GM19372 (cell line): ENCODE results near the gene NEURL1B.
A peak's percentile ranks its signal among the peaks of the same experiment; 100 is the strongest.
"Not testable (repeated sequence)": the region's sequence is repeated elsewhere in the genome, so short reads cannot be mapped to it uniquely, and the experiment has no call there.

Experiments used
- ATAC-seq: cut with Tn5 transposase; IDR thresholded peaks from one replicate; pipeline ENCODE4 v1.9.1; 2021; ENCODE audit warnings: mild to moderate bottlenecking, low read depth, moderate library complexity; ENCODE audit not compliant: unreplicated experiment

Gene NEURL1B, protein sequence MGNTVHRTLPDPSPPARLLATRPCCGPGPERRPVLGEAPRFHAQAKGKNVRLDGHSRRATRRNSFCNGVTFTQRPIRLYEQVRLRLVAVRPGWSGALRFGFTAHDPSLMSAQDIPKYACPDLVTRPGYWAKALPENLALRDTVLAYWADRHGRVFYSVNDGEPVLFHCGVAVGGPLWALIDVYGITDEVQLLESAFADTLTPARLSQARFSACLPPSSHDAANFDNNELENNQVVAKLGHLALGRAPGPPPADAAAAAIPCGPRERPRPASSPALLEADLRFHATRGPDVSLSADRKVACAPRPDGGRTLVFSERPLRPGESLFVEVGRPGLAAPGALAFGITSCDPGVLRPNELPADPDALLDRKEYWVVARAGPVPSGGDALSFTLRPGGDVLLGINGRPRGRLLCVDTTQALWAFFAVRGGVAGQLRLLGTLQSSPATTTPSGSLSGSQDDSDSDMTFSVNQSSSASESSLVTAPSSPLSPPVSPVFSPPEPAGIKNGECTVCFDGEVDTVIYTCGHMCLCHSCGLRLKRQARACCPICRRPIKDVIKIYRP

DNA sequence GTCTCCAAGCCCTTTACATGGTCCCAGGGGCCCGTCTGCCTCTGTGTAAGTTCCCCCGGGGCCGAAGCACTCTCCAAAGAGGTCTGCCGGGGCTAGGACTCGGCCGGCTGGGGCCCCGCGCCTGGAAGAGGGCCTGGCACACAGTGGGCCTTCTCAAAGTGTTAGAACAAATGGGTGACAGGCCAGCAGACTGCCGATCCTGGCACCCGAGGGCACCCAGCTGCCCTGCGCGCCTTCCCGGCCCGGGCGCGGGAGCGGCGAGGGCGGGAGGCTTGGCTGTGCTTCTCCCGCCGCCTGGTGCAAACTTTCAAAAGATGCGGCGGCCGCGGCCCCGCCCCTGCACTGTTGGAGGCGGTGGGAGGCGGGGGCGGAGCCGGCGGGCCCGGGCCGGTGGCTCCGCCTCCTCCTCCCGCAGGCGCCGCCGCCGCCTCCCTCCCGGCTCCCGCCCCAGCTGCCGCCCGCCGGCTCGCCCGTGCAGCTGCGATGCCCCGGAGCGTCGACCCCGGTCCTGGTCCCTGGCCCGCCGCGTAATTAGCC, at the start of gene NEURL1B:
Gene NEURL1B, plus strand, starts transcription at position 442 of the 537 bp plus-strand sequence. CDS start 144 bp downstream, outside the sequence.
- ATAC-seq, result peak; percentile 78

DNA sequence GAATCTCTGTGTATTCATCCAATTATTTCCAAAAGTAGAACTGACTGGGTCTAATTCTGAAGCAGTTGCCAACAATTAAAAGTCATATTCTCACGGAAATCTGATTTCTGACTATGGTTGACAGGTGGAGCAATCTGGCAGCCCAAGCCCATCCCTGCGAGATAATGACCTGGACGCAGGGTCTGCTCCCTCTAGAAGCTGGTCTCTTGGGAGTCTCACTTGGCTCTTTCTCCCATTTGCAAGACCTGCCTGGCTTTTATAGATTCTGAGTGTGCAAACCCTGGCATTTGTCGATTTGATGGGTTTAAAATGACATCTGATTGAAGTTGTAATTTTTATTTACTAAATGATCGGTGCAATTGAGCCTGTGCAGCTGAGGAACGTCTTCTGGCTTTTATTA, 49.4 kb upstream of the NEURL1B start:
- ATAC-seq, result no peak

DNA sequence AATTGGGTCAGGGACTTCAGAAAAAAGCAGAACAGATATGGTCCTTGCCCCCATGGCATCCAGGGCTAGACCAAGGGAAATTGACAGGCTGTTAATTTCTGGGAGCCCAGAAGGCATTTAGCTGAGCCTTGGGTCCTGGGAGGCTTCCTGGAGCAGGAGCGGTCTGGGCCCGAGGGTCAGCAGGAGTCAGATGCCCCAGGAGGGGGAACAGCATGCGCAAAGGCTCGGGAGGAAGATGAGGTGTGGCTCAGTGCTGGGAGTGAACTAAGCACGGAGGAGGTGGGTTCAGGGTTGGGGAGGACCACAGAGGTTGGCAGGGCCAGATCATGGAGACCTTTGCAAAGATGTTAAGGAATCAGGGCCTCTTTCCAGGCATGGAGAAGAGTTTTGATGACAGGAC, 48.2 kb upstream of the NEURL1B start:
- no peak for ATAC-seq

DNA sequence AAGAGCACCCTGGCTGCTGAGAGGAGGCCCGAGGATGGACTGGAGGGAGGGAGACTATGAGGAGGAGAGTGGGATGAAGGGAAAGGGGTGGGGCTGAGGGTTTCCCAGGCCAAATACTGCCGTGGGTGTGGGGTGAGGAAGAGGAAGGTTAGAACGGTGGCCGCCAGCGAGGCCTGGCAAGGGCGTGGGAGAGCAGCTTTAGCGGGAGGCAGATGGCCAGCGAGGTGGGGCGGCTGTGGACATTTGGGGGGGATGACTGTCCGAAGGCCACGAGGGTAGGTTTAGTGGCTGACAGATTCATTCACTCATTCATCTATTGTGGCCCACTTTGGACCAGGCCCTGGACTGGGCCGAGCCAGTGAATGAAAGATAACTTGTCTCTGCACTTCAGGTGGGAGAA, 47.8 kb upstream of the NEURL1B start:
- no peak for ATAC-seq

DNA sequence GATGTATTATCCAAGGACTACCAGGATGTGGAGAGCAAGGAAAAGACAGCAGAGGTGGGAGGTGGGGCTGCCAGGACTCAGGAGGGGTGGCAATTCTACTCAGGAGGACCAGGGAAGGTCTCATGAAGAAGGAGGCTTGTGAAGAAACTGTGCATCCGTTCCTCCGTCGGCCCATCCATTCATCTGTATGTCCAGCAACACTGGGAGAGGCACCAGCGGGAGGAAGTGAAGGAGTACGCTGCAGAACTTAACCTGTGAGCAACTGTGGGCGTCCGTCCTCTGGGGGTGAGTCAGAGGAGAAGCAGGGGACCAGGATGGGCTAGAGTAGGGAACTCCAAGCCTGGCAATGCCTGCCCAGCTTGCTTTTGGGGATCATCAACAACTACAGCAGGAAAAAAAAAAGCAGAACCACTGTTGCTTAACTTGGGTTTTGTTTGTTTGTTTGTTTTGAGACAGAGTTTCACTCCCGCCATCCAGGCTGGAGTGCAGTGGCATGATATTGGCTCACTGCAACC, 47.3 kb upstream of the NEURL1B start:
- ATAC-seq, result no peak

DNA sequence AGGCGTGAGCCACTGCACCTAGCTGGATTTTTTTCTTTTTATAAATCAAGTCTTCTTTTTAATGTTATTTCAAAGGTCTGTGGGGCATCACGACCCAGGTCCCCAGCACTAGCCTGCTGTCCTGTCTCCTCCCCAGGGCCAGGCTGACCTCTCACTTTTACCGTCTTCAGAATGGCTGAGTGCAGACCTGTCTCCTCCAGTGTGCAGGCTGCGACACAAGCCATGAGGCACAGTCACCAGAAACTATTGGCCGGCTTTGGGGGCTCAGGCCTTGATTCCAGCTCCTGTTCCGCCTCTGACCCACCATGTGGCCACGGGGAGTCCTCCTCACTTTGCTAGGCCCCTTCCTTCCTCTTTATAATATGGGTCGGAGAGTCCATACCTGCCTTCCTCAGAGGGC, 46.6 kb upstream of the NEURL1B start:
- no peak for ATAC-seq

DNA sequence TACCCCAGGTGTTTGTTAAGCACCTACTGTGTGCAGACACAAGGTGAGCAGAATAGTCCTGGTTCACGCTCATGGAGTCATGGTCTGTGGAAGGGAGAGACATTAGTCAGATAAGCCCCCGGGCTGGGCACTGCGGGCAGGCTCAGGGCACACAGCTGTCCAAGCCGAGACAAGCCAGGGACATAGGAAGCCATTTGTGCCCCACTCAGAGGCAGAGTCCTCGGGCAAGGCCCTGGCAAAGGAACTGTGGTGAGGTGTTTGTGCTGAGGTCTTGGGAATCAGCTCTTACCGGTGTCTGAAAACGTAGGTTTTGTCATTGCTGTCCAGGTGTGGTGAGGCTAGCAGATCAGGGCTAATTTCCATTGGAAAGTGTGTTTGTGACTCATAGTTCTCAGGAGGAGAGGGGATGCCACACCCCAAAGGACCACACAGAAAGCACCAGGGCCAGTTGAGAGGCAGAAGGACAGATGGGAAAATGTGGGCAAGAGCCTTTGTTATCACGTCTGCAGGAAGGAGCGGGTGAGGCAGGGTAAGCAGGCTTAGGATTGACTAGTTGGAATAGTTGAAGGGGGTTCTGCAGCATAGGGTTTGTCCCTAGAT, 46.1 kb upstream of the NEURL1B start:
- no peak for ATAC-seq

DNA sequence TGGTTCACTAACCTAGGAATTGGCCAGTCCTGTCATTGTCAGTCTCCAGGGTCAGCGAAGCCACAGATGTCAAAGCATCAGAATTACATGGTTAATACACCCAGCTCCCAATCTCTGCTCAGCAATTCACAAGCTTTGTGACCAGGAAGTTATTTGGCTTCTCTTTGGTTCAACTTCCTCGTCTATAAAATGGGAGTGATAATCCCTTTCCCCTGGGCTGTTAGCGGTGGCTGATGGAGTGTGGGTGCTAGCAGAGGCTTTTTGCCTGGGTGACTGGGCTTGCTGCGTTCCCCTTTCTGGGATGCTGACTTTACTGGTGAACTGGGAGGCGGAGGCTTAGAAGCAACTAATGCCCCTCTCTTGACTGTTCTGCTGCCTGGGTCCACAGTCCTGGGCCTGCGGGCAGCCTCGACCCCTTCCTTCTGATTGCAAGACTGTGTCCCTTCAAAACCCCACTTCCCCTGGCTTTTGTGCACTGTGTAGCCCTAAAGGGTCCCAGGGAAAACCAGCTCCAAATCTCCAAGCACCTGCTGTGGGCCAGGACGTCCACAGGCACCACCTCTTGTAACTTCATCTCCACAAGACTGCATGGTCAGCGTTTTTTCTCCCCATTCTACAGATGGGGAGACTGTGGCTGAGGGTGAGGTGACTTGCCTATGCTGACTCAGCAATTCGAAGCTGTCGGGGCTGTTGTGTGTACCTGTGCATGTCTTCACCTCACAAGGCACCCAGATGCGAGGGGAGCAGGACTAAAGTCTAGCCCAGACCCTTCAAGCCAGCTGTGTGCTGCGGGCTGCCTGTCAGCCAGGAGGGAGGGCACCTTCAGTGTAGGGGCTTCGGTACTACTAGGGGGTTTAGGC, 45.2 kb upstream of the NEURL1B start:
- no peak for ATAC-seq

DNA sequence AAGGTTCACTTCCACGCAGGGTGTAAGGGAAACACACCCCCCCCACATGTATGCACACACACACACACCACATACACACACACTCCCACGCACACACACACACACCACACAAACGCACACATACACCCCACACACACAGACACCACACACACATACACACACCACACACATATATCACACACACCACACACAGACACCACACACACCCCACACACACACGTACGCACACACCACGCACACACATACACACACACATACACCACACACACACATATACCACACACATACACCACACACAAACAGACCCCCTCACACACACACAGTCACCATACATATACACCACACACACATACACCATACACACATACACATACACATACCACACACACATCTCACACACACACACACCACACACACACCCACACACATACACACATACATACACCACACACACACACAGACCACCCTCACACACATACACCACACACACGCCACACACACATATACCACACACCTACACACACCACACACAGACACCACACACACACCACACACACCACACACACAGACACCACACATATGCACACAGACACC, 44.3 kb upstream of the NEURL1B start:
- no peak for ATAC-seq

DNA sequence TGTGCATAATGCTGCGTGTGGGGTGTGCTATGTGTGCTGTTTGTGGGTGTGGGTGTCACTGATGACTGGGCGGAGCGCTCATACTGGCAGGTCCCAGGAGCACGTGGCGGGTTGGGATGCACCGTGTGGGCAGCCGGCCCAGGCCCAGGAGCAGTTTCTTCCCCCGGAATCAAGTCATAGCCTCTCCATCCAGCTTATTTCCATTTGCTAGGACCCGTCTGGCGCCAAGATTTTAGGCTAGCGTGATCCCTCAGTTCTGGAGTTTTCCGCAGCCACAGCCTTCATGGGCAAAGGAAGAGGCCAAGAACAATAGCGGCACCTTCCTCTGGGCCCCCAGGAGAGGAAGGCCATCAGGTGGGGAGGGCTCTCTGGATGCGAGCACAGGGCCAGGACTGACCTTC, 43.3 kb upstream of the NEURL1B start:
- no peak for ATAC-seq

DNA sequence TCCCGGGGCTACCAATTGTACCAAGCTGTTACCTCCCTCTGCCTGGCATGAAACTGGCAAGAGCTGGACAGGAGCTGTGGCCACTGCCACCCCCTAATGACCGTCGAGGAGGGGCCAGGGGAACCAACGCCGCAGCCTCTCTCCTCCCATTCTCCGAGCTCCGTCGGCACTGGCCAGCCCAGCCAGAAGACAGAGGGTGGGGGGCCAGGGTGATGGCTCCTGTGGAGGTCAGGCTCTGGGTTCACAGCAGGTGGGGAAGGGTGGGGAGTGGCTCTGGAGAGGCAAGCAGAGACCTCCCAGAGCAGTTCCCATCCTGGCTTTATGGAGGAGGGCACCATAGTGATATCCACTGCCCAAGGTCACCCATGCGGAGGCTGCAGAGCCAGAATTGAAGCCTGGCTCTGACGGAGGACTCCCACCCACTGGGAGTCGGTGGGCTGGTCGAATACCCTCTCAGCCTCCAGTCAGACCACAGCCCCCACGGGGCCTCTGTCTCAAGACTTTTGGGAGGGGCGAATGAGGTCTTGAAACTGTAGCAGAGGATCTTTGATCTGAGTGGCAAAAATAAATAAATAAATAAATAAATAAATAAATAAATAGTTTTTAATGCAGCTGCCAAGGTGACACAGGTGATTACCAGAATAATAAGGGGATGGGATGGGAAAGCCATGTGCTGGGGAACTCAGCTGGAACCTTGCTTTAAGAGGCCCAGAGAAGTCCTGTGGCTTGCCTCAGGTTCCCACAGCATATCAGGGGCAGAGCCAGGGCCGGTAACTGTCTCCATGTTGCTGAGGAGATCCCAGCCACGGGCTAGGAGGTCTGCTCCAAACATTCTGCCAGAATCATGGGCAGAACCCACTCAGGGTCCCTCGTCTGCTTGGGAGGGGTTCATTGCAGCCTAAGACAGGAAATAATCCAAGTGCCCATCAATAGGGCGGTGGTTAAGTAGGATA, 42.5 kb upstream of the NEURL1B start:
- no peak for ATAC-seq

DNA sequence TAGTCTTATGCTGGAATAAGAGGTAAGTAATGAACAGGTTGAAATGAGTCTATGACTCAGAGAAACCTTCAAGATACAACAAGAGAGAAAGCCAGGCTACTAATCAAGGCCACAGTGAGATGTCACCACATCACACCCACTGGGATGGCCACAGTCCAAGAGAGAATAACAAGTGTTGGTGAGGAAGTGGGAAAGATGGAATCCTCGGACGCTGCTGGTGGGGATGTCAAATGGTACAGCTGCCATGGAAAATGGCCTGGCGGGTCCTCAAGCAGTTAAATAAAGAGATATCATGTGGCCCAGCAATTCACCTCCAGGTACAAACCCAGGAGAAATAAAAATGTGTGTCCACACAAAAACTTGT, 41.9 kb upstream of the NEURL1B start:
- no peak for ATAC-seq

DNA sequence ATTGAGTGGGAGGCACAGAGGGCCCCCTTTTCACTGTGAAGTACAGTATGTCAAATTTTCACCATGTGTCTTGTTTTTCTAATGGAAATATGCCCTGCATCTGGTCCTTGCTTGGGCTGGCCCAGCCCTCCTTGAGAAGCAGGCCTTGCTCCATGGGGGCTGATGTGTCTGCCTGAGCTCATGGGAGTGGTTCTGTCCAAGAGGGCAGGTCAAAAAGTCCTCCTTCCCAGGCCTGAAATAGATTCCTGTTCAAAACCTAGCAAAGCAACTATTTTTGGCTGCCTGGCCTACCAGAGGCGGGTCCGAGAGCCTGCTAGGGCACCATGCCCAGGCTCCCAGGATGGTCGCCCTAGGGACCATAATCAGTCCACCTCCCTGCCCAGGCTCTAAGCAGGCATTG, 40.5 kb upstream of the NEURL1B start:
- no peak for ATAC-seq

DNA sequence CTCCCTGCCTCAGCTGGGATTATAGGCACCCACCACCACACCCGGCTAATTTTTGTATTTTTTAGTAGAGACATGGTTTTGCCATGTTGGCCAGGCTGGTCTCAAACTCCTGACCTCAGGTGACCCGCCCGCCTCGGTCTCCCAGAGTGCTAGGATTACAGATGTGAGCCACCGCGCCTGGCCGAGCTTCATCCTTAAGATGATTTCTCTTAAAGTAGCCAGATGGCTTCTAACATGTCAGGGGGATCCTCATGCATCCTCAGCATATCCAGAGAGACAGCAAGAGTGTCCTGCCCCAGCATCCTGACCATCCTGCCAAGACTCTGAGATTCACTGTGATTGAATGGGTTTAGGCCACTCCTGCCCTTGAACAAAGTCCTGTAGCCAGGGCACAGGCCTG, 39.5 kb upstream of the NEURL1B start:
- ATAC-seq, result not testable (repeated sequence)

DNA sequence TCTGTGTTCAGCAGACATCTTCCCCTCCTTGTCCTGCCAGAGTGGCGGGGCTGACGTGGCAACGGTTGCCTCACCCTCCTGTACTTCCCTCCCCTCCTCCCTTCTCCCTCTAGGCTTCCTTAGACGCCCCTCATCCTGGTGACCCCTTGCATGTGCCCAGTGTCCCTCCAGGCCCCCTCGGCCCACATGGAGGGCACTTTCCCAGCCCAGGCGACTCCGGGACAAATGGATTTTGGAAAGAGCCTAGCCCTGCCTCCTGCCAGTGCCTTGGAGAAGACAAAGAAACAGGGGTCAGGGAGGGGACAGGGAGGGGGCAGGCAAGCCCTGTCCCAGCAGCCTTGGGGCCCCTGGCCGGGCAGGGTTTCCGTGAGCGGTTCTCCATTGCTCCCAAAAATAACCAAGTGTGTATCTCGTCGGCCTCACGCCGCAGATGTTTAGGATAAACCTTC, 38.3 kb upstream of the NEURL1B start:
- no peak for ATAC-seq

DNA sequence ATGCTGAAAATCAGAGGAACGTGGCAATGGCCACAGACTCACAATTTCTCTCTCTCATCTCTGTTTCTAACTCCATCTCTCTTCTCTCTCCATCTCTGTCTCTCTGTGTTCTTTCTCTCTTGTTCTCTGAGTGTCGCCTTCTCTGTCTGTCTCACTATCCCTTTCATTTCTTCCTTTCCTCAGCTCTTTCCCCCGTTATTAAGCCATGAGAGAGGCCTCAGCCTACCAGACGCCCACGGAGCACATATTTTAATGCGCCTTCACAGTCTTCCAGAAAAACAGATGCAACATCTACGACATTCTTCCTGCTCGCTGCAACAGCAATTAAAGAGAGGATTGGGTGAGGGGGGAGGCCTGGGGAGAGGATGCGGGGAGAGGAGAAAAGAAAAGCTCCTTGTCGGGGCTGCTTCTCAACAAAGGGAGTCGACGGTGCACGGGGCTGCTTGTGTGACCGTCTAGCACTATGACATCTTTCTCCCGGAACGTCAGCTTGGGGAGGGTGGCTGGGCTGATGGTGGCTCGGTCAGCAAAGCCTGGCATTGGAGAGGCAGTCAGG, 37.7 kb upstream of the NEURL1B start:
- no peak for ATAC-seq

DNA sequence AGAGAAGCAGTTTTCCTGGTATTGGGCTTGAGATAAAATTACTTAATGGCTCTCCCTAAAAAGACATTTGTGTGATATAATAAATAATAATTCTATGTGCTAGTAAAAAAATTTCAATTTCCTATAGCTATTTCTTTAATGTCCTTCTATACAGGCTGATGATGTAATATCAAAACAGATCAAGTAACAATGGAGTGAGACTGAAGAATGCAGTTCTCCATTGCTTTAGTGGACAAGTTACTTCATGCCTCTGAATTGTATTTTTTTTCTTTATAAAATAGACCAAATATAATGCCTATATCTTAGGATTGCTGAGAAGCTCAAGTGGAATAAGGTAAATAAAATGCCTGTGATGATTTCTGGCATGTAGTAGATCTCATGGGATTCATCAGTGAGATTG, 35.6 kb upstream of the NEURL1B start:
- ATAC-seq, result no peak

DNA sequence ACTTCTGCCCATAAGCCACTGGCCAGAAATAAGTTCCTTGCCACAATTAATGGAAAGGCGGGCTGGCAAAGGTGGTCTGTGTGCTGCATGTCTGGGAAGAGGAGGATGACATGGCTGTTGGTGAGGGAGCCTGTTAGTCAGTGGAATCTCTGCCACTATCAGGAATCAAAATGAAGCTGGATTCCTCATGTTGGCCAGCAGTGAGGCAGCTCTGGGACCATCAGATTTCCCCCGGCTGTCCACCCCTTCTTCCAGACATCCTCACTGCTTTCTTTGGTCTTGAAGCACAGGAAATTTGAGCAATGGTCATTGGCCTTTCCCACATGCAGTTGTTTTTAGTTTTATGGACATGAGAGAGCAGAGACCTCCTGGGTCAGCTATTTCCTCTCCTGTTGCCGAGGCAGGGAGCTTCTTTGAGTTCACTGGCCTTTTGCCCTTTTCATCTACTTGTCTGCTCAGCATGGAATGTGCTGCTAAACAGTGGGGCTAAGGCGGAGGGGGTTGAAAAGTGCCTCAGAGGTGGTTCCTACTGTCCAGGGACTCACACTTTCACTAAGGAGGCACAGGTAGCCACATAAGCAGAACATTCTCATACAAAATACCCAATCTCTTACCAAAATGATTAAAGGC, 34.8 kb upstream of the NEURL1B start:
- ATAC-seq, result no peak
